SK-N-MC (cell line): ENCODE results near the gene TBL1X.

Source experiments
- EZH2 ChIP-seq: fragments of 200-600 bp; sonication (generic); IDR thresholded peaks from one replicate; pipeline ENCODE4 v1.6.1; 2017; ENCODE audit warnings: antibody characterized with exemption
- POLR2AphosphoS5 ChIP-seq: IDR thresholded peaks from 2 replicates; pipeline ENCODE4 v1.6.1; 2012; ENCODE audit warnings: mild to moderate bottlenecking, low read depth, low read length, borderline replicate concordance

DNA sequence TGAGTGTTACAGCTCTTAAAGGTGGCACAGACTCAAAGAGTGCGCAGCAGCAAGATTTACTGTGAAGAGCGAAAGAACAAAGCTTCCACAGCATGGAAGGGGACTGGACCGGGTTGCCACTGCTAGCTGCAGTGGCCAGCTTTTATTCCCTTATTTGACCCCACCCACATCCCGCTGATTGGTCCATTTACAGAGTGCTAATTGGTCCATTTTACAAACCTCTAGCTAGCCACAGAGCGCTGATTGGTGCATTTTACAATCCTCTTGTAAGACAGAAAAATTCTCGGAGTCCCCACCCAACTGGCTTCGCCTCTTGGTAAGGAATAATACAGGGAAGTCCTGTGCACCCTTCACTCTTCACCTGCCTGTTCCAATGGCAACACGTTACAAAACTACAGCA is 319.5 kb downstream of the TBL1X start:
- no peak for TF ChIP-seq POLR2AphosphoS5
- TF ChIP-seq EZH2: no peak
